Stimulated activated CD4-positive, alpha-beta T cell treated with anti-CD3 and anti-CD28 coated beads, TNF-alpha, amount 100 ng/mL, for 48 hours (primary cell): ENCODE results near the gene ZCCHC14.
"Not testable (repeated sequence)": the region's sequence is repeated elsewhere in the genome, so short reads cannot be mapped to it uniquely, and the experiment has no call there.

Experiments
- DNase-seq, 3 donors: peaks; one replicate each; pipeline ENCODE4 v3.0.0-alpha.2; 2020; ENCODE audit warnings: low read depth in 3 of 3

The ZCCHC14 gene

DNA sequence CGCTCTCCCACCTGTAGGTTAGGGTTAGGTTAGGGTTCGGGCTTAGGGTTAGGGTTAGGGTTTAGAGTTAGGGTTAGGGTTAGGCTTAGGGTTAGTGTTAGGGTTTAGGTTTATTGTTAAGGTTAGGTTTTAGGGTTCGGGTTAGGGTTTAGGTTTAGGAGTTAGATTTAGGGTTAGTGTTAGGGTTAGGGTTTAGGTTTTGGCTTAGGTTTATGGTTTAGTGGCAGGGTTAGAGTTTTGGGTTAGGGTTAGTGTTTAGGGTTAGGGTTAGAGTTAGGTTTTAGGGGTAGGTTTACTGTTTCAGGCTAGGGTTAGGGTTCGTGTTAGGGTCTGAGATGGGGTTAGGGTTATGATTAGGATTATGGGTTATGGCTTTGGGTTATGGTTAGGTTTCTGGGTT lies 31.6 kb upstream of the ZCCHC14 start:
- DNase-seq: no peak

DNA sequence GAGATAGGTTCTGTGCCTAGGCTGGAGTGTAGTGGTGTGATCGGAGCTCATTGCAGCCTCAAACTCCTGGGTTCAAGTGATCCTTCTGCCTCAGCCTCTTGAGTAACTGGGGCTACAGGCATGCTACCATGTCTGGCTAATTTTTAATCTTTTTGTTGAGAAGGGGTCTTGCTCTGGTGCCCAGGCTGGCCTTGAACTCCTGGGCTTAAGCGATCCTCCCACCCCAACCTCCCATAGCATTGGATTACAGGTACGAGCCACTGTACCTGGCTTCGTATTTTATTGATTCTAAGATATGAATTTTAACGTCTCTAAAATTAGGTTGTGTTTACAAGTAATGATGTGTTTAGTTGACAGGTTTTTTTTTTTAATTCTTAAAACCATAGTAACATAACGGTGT lies 30.8 kb upstream of the ZCCHC14 start:
- DNase-seq: not testable (repeated sequence)

DNA sequence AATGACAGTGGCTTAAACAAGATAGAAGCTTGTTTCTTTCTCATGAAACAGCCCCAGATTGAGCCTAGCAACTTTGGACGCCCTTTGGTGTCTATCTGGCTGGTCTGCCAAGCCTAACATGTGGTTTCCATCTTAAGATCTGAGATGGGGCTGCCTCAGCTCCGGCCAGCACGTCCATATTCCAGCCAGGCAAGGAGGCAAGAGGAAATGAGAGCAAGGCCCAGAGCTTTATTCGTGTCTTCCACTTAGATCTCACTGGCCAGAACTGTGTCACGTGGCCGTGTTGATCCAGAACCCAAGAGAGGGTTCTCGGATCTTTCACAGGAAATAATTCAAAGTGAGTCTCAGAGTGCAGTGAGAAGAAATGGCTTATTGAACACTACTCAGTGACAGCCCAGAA lies 28.9 kb upstream of the ZCCHC14 start:
- DNase-seq: not testable (repeated sequence)

DNA sequence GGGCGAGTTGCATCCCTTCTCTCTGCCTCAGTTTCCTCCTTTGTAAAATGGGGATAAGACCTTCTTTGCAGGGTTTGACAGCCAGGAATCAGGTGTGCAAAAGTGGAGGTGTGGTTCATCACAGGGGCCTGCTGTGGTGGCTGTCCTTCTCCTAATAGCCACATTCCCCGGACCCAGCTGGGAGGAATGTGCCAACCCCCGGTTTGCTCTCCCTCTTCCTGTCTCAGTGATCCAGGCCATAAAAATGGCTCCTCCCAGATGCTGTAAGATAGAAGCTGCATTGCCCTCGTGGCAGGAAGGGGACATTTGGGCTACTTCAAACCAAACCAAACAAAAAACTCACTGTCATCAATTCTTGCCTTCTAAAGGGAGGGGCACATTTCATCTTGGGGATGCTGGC lies 26.3 kb upstream of the ZCCHC14 start:
- not testable (repeated sequence) for DNase-seq

DNA sequence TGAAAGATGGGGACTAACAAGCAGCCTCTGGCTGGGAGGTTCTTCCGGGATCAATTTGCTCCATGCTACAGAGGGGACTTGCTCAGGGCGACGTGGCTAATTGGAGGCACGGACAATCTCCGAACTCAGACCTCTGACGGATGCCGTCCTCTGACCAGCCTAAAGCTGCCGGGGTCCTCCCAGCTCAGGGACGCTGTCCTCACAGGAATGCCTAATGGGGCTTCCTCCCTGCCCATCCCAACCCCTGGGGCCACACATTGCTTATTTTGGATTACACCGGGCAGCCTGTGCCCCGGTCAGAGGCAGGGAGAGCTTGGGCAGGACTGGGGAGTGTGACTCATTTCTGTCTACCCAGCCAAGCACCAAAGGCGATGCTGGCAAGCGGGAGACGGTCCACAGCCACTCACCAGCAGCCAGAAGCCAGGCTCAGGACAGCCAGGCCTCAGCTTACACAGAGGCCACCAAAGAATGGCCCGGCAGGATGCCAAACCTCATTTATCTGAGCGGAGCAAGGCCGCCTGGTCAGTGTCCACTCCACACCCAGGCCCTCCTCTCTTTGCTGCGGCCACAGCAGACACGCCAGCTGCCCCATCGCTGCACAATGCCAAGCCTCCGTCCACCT lies 25.7 kb upstream of the ZCCHC14 start:
- DNase-seq: not testable (repeated sequence)

DNA sequence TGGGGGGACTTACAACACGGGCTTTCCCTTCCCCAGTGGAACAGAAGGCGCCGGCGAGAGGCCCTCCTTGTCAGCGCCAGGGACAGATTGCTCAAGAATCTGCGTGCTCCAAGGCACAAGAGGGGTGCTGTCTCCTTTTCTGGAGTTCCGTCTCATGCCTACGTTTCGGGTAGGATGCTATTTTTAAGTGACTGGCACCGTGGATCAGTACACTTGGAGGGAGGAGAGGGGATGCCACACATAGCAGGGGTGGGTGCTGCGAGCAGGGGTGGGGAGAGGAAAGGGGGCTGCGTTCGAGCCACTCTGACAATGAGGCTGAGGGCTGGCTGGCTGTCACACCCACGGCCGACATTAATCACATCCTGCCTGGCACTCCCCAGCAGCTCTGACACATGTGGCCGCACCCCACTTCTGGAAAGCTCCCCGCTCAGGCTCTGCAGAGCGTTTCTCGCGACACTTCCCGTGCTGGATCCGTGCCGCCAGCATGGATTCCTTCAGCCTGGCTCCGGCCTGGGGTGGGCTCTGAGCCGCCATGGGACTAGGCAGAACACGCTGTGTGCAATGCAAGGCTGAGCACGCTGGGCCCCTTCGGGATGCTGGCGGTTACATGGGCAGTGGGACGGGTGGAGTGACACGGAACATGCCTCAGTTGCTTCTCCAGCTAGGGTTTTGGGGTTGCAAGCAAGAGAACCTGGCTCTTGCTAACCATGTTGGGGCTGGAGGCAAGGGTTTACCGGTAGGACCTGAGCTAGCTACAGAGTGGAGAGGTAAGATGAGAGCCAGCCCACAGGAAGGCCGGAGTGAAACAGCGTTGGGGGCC lies 25.0 kb upstream of the ZCCHC14 start:
- not testable (repeated sequence) for DNase-seq

DNA sequence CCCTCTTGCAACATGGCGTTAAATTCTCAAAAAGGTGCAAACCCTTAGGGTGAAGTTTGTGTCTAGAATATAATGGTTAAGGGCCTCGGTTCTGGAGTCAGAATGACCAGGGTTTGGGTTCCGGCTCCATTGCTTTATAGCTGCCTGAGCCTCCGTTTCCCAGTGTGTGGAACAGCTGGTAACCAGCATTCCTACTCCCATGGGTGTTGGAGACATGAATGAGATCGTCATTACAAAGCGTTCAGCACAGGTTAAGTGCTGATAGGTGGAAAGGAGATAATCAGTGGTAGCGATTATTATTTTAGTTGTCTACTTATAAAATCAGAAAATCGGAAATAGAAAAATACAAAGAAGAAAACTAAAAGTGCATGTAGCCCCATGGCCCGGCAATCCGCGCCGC lies 23.5 kb upstream of the ZCCHC14 start:
- DNase-seq: no peak

DNA sequence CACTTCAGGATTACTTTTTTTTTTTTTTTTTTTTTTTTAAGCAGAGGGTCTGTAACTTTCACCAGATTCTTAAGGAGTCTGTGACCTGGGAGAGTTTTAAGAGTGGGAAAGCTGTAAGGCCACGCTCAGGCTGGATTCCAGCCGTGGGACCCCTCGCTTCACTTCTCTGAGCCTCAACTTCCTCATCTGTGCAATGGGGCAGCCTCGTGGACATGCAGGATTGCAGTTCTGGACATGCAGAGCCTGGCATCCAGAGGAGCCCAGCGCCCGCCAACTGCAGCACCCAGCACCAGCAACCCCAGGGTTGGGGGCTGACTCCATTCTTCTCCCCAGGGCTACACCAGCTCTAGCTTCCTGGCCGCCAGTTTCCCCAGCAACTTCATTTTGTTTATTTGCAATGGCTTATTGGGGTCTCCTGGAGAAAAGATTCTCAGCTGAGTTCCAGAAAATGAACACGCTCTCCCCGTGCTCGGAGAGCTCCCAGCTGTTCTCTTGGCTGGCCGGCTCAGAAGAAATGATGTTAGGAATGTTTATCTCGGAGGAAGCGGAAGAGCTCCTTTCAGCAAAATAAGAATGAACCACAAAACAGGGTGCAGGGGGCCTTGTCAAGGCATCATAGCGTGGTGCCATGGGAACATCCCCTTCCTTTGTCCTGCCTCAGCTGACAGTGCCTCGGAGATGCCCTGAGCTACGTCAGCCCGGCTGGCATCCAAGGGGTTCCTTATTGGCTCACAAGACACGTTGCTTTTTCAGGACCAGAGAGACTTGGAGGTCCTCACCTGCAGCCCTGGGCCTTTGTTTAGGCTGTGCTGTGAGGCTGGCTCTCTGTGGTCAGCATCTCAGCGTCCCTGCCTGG lies 22.9 kb upstream of the ZCCHC14 start:
- no peak for DNase-seq

DNA sequence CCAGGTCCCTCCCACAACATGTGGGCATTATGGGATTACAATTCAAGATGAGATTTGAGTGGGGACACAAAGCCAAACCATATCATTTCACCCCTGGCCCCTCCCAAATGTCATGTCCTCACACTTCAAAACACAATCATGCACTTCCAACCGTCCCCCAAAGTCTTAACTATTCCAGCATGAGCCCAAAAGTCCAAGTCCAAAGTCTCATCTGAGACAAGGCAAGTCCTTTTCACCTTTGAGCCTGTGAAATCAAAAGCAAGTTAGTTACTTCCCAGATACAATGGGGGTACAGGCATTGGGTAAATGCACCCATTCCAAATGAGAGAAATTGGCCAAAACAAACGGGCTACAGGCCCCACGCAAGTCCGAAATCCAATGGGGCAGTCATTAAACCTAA lies 17.0 kb upstream of the ZCCHC14 start:
- DNase-seq: not testable (repeated sequence)

DNA sequence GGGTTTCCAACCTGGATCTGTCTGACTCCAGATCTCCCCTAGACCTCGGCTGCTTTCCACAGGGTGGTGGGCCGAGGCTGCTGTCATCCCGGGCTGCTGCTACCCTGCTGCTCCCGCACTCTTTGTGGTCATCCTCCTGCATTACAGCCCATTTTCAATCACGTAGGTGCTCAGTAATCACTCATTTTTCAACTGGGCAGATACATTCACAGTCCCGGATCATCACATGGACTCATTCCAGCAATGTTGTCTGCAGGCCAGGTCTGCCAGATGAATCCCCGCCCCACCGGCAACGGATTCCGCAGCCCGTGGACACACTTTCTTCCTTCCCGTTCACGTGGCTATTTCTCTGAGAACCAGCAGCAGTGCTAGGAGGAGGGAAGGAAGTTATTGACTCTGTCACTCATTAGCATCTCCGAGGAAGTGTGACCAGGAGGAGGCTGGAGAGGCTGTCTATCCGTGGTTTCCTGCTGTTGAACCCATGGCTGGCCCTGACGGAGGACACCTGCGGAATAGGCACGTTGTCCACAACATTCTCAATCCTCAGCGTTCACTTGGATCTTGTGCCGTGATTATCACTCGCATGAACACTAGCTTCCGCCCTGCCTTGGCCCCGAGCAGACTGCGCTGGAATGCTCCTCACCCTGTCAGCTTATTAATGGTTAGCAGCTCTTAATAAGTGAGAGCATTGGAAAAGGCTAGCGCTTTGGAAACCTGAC lies 14.7 kb upstream of the ZCCHC14 start:
- no peak for DNase-seq

DNA sequence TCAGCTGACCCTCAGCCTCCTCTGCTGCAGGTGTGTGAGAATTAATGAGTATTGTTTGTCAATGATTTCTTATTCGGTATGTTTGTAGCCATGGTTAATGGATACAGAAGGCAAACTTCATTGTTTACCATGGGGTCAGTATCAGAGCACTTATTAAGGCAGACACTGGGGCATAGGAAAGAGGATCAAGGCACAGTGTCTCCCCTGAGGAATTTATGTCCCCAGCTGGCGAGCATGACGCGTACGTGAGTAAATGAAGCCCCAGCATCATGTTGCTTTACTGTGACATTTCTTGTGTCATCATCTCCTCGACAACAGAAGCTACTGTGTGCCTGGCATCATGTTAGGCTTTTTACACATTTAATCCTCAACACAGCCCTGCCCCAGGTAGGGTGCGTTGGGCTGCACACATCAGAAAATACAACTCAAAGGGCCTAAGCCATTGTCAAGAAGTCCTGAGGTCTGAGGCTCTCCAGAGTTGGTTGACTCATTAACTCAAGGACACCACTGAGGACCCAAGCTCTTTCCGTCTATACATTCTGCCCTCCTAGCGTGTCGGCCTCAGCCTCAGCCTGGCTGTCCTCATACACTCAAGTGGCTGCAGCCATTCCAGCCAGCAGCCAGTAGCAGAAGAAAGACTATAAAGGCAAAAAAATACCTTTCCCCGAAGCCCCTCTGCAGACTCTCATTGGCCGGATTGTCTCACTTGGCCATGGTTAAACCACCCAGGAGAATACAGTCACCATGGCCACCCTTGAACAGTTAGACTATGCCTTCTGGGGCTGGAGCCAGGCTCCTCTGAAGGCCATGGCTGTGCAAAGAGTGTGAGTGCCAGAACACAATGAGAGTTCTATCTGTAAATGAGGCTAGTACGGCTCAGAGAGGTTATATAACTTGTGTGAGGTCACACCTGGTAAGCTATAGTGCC lies 13.9 kb upstream of the ZCCHC14 start:
- DNase-seq: no peak

DNA sequence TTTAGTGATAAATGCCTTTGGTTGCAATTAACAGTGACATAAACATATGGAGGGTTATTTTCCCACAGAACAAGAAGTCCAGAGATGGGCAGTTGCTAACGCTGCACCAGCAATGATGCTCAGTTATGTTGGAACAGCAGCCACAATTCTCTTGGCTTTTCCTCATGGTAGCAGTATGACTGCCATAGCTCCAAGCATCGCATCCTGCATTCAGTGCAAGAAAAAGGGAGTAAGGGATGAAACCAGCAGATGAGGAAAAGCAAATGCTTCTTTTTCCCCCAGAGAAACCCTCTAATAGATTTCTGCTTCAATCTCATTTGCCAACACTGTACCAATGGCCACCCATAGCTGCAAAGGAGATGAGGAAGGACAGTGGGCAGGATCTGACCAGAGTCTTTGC lies 13.0 kb upstream of the ZCCHC14 start:
- no peak for DNase-seq

DNA sequence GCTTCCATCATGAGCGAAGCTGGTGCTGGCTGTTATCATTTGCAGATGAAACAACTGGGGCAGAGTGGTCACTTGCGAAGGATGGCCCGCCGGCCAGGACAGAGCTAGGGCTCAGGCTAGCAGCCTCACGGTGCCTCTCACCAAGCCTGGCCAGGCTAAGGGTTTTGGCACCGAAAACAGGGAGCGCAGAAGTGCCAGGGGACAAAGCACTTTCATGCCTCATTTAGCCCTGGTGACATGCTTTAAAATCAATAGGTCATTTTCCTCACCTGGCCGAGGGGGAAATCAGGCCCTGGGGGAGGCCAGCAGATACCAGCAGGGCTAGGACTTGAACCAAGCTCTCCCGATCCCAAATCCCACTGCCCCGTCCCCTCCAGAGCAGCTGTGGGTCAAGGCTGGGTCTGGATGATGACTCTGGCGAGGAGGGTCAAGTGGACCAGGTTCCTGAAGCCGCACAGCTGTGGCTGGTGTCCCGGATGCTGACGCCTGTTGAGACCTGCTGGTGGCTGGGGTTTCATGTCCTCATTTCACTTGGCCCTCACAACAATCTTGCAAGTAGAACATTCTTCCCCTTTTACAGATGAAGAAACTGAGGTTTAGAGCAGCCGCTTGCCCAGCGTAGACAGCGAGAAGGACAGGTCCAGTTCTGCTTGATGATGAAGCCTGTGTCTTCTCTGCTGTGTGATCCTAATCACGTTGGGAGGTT lies 10.6 kb upstream of the ZCCHC14 start:
- not testable (repeated sequence) for DNase-seq

DNA sequence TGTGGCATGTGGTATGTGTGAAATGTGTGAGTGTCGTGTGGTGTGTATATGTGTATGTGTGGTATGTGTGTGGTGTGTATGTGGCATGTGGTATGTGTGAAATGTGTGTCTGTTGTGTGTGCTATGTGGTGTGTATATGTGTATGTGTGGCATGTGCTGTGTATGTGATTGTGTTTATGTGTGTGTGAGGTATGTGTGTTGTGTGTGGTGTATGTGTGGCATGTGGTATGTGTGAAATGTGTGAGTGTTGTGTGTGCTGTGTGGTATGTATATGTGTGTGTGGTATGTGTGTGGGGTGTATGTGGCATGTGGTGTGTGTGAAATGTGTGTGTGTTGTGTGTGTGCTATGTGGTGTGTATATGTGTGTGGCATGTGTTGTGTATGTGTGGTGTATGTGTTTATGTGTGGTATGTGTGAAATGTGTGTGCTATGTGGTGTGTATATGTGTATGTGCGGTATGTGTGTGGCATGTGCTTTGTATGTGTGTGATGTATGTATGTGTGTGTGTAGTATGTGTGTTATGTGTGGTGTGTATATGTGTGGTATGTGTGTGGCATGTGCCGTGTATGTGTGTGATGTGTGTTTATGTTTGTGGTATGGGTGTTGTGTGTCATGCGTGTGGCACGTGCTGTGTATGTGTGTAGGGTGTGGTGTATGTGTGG lies 9.6 kb upstream of the ZCCHC14 start:
- no peak for DNase-seq

DNA sequence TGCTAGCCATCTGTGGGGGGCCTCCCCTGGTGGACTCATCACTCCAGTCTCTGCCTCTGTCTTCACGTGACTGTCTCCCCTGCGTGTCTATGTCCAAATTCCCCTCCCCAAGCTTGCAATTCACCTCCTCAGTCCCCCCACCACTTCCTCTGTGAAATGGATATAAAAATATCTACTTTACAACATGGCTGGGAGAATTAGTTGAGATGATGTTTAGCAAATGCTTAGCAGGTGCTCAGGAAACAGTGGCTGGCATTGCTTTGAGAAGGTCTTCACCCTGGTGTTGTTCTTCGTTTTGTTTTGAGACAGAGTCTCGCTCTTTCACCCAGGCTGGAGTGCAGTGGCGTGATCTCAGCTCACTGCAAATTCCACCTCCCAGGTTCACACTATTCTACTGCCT lies 8.3 kb upstream of the ZCCHC14 start:
- DNase-seq: no peak

DNA sequence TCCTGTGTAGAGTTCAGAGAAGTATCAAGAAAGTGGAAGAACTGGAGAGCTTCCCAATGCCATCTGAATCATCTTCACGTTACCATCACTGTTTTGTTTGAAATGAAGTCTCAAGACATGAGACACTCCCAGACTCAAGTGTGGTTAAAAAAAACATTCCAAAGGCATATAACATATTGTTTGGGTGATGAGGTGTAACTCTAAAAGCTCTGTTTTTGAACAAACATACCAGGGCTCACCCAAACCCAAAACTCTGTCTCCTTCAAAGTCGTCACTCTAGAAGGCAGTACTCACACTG lies 6.3 kb upstream of the ZCCHC14 start:
- no peak for DNase-seq

DNA sequence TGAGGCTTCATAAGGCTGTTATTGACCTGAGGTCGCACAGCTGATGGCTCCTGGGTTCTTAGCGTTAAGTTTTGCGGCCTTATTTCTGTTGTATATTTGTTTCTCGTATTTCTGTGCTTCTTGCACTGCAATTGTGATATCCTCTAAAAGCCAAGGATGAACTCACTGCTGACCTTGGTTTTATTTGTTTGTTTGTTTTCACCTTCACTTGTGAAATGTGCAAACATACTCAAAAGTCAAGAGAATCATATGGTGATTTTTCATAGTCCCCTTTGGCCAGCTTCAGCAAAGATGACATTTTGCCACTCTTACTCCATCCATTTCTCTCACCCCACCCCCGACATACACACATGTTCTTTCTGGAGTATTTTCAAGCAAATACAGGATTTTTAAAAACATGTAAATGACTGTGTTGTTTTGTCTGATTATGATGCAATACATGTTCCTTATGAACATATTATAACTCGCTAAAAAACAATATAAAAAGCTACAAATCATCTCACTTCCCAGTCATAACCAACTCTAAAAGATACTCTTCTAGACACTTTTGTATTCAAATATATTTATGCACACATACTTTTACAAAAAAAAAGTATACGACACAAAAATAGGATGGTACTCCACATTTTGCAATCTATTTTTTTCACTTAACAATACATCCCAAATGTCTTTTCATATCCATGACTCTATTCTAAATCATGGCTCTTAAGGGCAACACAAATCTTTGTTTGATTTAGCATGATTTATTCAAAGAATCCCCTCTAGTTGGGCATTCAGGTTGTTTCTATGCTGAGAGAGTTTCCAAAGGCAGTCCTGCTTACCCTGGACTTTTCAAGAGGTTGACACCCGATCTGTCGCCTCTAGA lies 5.7 kb upstream of the ZCCHC14 start:
- no peak for DNase-seq

DNA sequence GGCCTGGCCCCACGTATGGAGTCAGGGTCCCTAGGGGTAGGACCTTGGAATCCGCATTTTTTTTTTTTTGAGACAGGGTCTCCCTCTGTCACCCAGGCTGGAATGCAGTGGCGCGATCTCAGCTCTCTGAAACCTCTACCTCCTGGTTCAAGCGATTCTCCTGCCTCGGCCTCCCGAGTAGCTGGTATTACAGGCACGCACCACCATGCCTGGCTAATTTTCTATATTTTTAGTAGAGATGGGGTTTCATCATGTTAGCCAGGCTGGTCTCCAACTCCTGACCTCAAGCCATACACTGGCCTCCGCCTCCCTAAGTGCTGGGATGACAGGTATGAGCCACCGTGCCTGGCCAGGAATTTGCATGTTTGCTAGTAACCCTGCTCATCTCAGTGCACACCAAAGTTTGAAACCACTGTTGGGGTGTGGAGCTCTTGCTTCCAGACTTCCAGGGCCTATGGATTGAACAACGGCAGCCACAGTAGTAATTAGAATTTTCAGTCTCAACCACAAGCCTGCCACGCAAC lies 5.0 kb upstream of the ZCCHC14 start:
- not testable (repeated sequence) for DNase-seq
